BE2C (cell line): ENCODE measurements around the gene MOCS2.

Experiments
- DNase-seq: peaks from one replicate; pipeline ENCODE4 v3.0.0-alpha.2; 2020
- H3K27me3 ChIP-seq: fragments of 250-450 bp; sonication (Bioruptor Pico); 2 replicates; pipeline ENCODE4 v1.5.1; 2020; ENCODE audit warnings: mild to moderate bottlenecking
- H3K36me3 ChIP-seq: fragments of 250-450 bp; sonication (Bioruptor Pico); 2 replicates; pipeline ENCODE4 v1.5.1; 2020; ENCODE audit warnings: mild to moderate bottlenecking
- H3K4me1 ChIP-seq: fragments of 250-450 bp; sonication (Bioruptor Pico); 2 replicates; pipeline ENCODE4 v1.5.1; 2020
- H3K4me3 ChIP-seq: 2 replicates; pipeline ENCODE4 v1.5.1; 2011; ENCODE audit warnings: low read depth, low read length
- H3K9me3 ChIP-seq: fragments of 250-450 bp; sonication (Bioruptor Pico); 2 replicates; pipeline ENCODE4 v1.5.1; 2020
- CTCF ChIP-seq: IDR thresholded peaks from 2 replicates; pipeline ENCODE4 v1.5.1; 2012; ENCODE audit warnings: mild to moderate bottlenecking, low read depth, low read length

MOCS2 gene

GRCh38 chr5:53083927-53084326, 25.6 kb downstream of the MOCS2 start:
- no peaks in the 10 kb centered on the region for H3K4me1 ChIP-seq
- no peaks in the 10 kb centered on the region for H3K9me3 ChIP-seq
- peaks cover 26% of the 10 kb centered on the region for H3K27me3 ChIP-seq
- H3K36me3 ChIP-seq = no peaks in the 10 kb centered on the region
- no peak for TF ChIP-seq CTCF
- DNase-seq = no peak
- H3K4me3 ChIP-seq = no peak overlapping the region

DNA sequence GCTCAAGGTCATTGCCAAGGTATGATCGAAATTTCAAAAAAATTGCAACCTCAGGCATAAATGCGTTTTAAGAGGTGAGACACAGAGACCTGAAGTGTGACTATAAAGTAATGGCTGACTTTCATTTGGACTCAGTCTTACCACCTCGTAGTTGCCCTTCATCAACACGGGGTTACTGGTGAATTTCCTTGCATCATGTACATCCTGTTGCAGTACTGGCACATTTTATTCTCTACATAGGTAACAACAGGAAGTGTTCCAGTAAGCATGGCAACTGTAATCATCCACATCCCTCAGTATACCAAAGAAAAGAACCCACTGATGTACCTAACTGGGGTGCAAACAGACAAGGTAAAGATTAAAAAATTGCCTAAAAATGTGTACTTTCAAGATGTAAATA, 29.3 kb downstream of the MOCS2 start:
- Histone ChIP-seq H3K36me3 (no peaks in the 10 kb centered on the region), H3K4me1 (no peaks in the 10 kb centered on the region), H3K4me3 (no peak overlapping the region), H3K9me3 (no peaks in the 10 kb centered on the region), H3K27me3 (peaks cover 33% of the 10 kb centered on the region)
- no peak for DNase-seq
- TF ChIP-seq CTCF = no peak

DNA sequence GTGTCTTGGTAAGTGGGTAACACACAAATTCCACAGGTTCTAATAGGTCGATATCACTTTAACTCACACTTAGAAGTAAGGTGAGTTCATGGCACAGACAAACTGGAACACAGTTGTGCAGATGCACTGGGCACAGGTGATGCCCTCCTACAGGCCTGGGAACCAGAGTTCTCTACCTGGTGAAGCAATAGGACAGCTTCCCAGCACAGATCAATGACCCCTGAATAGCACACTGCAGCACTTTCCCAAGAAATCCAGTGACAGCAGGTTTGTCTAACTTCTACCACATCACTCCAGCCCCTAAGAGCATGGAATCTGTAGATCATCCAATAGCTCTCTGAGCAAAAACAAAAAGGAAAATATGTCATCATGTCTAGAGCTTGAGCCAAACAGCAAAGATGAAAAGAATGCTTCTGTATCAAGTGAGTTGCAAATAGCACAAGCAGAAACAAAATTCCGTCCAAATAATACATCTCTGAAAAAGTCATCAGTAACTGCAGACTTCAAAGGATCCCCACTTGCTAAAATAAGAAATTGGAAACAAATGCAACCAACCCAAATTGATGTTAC, 33.5 kb downstream of the MOCS2 start:
- Histone ChIP-seq H3K27me3 (peaks cover 29% of the 10 kb centered on the region; the same call in 1 of the 2 replicates), H3K9me3 (no peaks in the 10 kb centered on the region), H3K4me3 (no peak overlapping the region), H3K36me3 (no peaks in the 10 kb centered on the region), H3K4me1 (no peaks in the 10 kb centered on the region)
- DNase-seq = no peak
- TF ChIP-seq CTCF = no peak

- Histone ChIP-seq H3K36me3 (no peaks in the 10 kb centered on the region), H3K9me3 (no peaks in the 10 kb centered on the region), H3K4me3 (no peak overlapping the region), H3K4me1 (no peaks in the 10 kb centered on the region), H3K27me3 (peaks cover 19% of the 10 kb centered on the region)
- no peak for DNase-seq
- no peak for TF ChIP-seq CTCF
Measured at GRCh38 chr5:53073348-53073747, 36.2 kb downstream of the MOCS2 start.

GRCh38 chr5:53071738-53072137, 37.8 kb downstream of the MOCS2 start:
- Histone ChIP-seq H3K9me3 (no peaks in the 10 kb centered on the region), H3K27me3 (peaks cover 15% of the 10 kb centered on the region), H3K36me3 (no peaks in the 10 kb centered on the region), H3K4me1 (no peaks in the 10 kb centered on the region), H3K4me3 (no peak overlapping the region)
- TF ChIP-seq CTCF = no peak
- no peak for DNase-seq

- Histone ChIP-seq H3K9me3 (no peaks in the 10 kb centered on the region), H3K27me3 (peaks cover 14% of the 10 kb centered on the region), H3K4me3 (no peak overlapping the region), H3K36me3 (no peaks in the 10 kb centered on the region), H3K4me1 (no peaks in the 10 kb centered on the region)
- DNase-seq = no peak
- no peak for TF ChIP-seq CTCF
Measured at GRCh38 chr5:53071298-53071697, 38.3 kb downstream of the MOCS2 start.
